ENCODE data around the gene CARHSP1.

GRCh38 chr16:8828541-8829165 is 40.2 kb downstream of the CARHSP1 start:
- no peak for TF ChIP-seq POLR2A (IDR thresholded peaks at IDR 0.05; ENCODE audit: low read length)
- TF ChIP-seq GATA1 (IDR thresholded peaks at IDR 0.05; ENCODE audit: low read depth, low read length): no peak
